ENCODE results near the gene AHSG.

DNA sequence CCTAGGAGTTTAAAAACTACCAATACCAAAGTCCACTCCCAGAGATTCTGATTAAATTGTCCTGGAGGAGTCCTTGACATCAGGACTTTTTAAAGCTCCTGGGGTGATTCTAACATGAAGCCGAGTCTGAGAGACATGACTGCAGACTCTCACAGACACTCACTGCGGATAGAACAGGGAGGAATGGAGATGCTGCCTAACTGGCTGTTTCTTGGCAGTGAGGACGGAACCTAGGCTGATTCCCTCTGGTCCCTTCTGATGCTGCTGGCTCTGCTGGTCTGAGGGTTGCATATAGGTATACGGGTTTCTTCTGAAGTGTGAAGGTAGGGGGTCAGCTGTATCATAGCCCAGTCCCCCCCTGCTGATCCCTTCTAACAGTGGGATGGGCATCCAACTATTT lies 51.6 kb downstream of the AHSG start:
- TF ChIP-seq CTCF (IDR thresholded peaks at IDR 0.05): no peak
- no peak for TF ChIP-seq POLR2A (IDR thresholded peaks at IDR 0.05)
- TF ChIP-seq EP300 (IDR thresholded peaks at IDR 0.05): no peak
